Neural crest cell (in vitro differentiated cells): ENCODE data around the gene CNTN3. TPM values are rescaled to one million over a fixed set of nuclear protein-coding genes. Genes with fewer than 3 reads are reported as not detected.

Experiments
- DNase-seq: peaks from one replicate; pipeline ENCODE4 v3.0.0; 2021; ENCODE audit warnings: low read depth, mixed read lengths, low spot score
- H3K27ac Mint-ChIP-seq: one replicate; pipeline ENCODE4 v1.8.0; 2021; ENCODE audit warnings: mild to moderate bottlenecking, mixed read lengths; ENCODE audit not compliant: unreplicated experiment
- H3K27me3 Mint-ChIP-seq: 2 replicates; pipeline ENCODE4 v1.8.0; 2021; ENCODE audit warnings: low read depth, mild to moderate bottlenecking, mixed read lengths
- H3K36me3 Mint-ChIP-seq: 2 replicates; pipeline ENCODE4 v1.8.0; 2021; ENCODE audit warnings: low read depth, mild to moderate bottlenecking, mixed read lengths
- H3K4me1 Mint-ChIP-seq: 2 replicates; pipeline ENCODE4 v1.8.0; 2021; ENCODE audit warnings: mixed read lengths
- H3K4me3 Mint-ChIP-seq: one replicate; pipeline ENCODE4 v1.8.0; 2021; ENCODE audit warnings: mild to moderate bottlenecking, mixed read lengths
- H3K9me3 Mint-ChIP-seq: 2 replicates; pipeline ENCODE4 v1.8.0; 2021; ENCODE audit warnings: mixed read lengths
- total RNA-seq: library from RNA; stranded (reverse); gene quantifications from 2 replicates; pipeline ENCODE4 v1.2.1, GENCODE V29; 2021
- TF ChIP-seq, protein P1 (sequence below): fragments of 200-600 bp; sonication (generic); conservative IDR thresholded peaks from 2 replicates; pipeline ENCODE4 v1.5.0; 2021; ENCODE audit warnings: antibody characterized with exemption, mild to moderate bottlenecking

The CNTN3 gene
- total RNA-seq, 1 donor from 2014 or later, result 0.61 TPM

- peaks cover 85% of the 10 kb centered on the region for H3K27me3 Mint-ChIP-seq
- TF ChIP-seq, protein P1, sequence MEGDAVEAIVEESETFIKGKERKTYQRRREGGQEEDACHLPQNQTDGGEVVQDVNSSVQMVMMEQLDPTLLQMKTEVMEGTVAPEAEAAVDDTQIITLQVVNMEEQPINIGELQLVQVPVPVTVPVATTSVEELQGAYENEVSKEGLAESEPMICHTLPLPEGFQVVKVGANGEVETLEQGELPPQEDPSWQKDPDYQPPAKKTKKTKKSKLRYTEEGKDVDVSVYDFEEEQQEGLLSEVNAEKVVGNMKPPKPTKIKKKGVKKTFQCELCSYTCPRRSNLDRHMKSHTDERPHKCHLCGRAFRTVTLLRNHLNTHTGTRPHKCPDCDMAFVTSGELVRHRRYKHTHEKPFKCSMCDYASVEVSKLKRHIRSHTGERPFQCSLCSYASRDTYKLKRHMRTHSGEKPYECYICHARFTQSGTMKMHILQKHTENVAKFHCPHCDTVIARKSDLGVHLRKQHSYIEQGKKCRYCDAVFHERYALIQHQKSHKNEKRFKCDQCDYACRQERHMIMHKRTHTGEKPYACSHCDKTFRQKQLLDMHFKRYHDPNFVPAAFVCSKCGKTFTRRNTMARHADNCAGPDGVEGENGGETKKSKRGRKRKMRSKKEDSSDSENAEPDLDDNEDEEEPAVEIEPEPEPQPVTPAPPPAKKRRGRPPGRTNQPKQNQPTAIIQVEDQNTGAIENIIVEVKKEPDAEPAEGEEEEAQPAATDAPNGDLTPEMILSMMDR, result no peak
- DNase-seq, result no peak
These were observed 1.4 kb downstream of the CNTN3 start for GRCh38 chr3:74613060-74613459.

DNA sequence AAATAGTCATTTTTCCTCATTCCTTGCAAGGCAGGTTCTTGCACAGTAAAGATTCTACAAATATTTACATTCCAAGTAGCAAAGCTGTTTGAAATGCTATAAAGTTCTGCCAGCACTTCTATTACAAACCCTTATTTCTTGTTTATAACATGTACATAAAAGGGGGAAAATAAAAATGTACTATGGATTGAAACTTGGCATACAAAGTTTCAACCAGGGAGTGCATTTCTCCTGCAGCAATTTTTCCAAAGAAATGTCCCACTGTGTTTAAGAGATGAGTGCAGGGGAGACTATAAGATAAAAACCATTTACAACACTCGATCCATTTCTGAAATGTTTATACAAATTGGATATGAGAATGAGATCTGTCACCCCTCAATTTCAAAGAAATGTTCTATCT lies 3.3 kb downstream of the CNTN3 start:
- H3K36me3 Mint-ChIP-seq, result no peaks in the 10 kb centered on the region
- H3K4me1 Mint-ChIP-seq, result no peaks in the 10 kb centered on the region
- no peak overlapping the region for H3K4me3 Mint-ChIP-seq
- peaks cover 69% of the 10 kb centered on the region for H3K27me3 Mint-ChIP-seq
- H3K27ac Mint-ChIP-seq, result no peak overlapping the region
- TF ChIP-seq, protein P1, result no peak
- no peak for DNase-seq
- no peaks in the 10 kb centered on the region for H3K9me3 Mint-ChIP-seq

More at GRCh38 chr3:74613060-74613459, 1.4 kb downstream of the CNTN3 start:
- Mint-ChIP-seq H3K9me3 (no peaks in the 10 kb centered on the region), H3K4me3 (no peak overlapping the region), H3K36me3 (no peaks in the 10 kb centered on the region), H3K4me1 (no peaks in the 10 kb centered on the region), H3K27ac (no peak overlapping the region)

- Mint-ChIP-seq H3K27ac (no peak overlapping the region), H3K36me3 (no peaks in the 10 kb centered on the region), H3K4me3 (no peak overlapping the region), H3K9me3 (no peaks in the 10 kb centered on the region), H3K27me3 (peaks cover 43% of the 10 kb centered on the region), H3K4me1 (no peaks in the 10 kb centered on the region)
- no peak for DNase-seq
- TF ChIP-seq, protein P1, result no peak
These were observed 6.7 kb downstream of the CNTN3 start for GRCh38 chr3:74607803-74608202.

DNA sequence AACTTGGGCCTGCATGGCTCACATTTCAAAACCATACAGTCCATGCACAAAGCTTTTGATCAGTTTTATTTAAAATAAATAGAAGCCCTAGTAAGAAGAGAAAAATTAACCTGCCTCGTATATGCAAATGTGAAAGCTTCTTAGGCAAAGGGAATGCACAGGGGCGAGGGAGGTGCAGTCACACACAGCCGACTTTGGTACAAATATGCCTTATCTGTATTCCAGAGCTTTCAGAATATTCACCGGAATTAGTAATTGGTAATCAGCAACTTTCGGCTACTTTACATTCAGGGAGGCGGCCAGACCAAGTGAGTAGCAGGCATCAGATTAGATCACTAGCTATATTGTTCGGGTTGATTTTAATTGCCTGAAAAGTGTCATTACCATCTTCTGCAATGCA lies 7.5 kb downstream of the CNTN3 start:
- H3K27ac Mint-ChIP-seq, result no peak overlapping the region
- no peaks in the 10 kb centered on the region for H3K36me3 Mint-ChIP-seq
- H3K27me3 Mint-ChIP-seq, result peaks cover 35% of the 10 kb centered on the region
- no peak for DNase-seq
- no peaks in the 10 kb centered on the region for H3K4me1 Mint-ChIP-seq
- H3K9me3 Mint-ChIP-seq, result no peaks in the 10 kb centered on the region
- TF ChIP-seq, protein P1, result no peak
- no peak overlapping the region for H3K4me3 Mint-ChIP-seq

DNA sequence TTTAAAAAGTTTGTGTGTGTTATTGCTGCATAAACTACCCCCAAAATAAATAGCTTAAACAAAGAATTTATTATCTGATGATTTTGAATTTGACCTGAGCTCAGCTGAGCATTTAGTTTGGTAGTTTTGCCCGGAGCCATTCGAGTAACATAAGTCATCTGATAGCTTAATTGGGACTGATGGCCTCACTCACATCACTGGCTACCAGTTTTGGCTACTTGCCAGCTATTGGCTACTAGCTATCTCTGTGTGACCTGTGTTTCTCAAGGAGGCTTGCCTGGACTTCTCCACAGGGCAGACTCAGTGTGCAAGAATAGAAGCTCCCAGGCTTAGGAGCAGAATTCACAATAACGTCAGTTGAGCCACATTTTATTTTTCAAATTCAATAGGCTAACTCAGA lies 9.0 kb downstream of the CNTN3 start:
- no peak overlapping the region for H3K4me3 Mint-ChIP-seq
- no peaks in the 10 kb centered on the region for H3K4me1 Mint-ChIP-seq
- peaks cover 20% of the 10 kb centered on the region for H3K27me3 Mint-ChIP-seq
- H3K27ac Mint-ChIP-seq, result no peak overlapping the region
- DNase-seq, result no peak
- H3K36me3 Mint-ChIP-seq, result no peaks in the 10 kb centered on the region
- TF ChIP-seq, protein P1, result no peak
- H3K9me3 Mint-ChIP-seq, result no peaks in the 10 kb centered on the region

GRCh38 chr3:74603292-74603691 lies 11.2 kb downstream of the CNTN3 start:
- Mint-ChIP-seq H3K36me3 (no peaks in the 10 kb centered on the region), H3K4me3 (no peak overlapping the region), H3K9me3 (peaks cover 4% of the 10 kb centered on the region), H3K27me3 (peaks cover 2% of the 10 kb centered on the region), H3K27ac (no peak overlapping the region), H3K4me1 (no peaks in the 10 kb centered on the region)
- TF ChIP-seq, protein P1, result no peak
- DNase-seq, result no peak
